GM03348 (cell line): ENCODE results near the gene FLOT2.
A peak's percentile ranks its signal among the peaks of the same experiment; 100 is the strongest.
"Not testable (repeated sequence)": the region's sequence is repeated elsewhere in the genome, so short reads cannot be mapped to it uniquely, and the experiment has no call there.

Experiments used
- DNase-seq: peaks from one replicate; pipeline ENCODE4 v3.0.0; 2012; ENCODE audit warnings: low spot score

Gene FLOT2

DNA sequence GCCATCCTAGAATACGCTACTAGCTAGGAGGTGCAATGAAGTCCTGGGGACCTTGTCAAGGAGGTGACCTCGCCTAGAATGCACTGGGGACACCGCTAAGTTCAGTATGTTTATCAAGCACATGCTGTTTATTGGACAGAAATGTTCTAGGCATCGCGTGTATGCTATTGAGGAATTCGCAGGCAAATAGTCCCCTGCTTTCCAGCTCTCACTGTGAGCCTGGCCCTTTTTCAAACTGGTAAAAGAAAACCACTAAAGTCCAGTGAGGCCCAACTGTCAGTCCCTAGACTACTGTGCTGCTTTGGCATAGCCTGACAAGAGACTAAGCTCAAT, 53.8 kb downstream of the FLOT2 start:
- no peak for DNase-seq

GRCh38 chr17:28842282-28843012, 55.1 kb downstream of the FLOT2 start, which contains the start of gene FAM222B:
FAM222B (minus strand) TSS chr17:28842790; CDS start chr17:28766667, 76,123 bp downstream.
- peak; percentile 99 for DNase-seq

GRCh38 chr17:28841901-28842281, 55.6 kb downstream of the FLOT2 start:
- no peak for DNase-seq

DNA sequence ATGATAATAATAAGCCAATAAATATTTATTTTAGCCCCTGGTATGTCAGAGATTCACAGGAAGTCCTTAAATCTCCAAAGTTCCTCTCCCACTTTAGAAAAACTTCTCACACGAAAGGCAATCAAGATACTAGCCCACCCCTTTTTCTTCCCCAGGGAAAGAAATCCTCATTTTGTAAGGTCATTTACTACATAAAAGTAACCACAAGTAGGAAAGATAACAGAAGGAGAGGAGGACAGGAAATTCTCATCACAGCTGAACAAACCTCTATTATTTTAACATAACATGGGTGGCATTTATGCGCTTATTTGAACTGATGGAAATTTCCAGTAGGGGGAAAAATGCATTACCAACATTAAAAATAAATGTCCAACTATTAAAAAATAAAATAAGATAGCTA, 58.3 kb downstream of the FLOT2 start:
- no peak for DNase-seq

GRCh38 chr17:28836541-28836940, 61.0 kb downstream of the FLOT2 start:
- not testable (repeated sequence) for DNase-seq

DNA sequence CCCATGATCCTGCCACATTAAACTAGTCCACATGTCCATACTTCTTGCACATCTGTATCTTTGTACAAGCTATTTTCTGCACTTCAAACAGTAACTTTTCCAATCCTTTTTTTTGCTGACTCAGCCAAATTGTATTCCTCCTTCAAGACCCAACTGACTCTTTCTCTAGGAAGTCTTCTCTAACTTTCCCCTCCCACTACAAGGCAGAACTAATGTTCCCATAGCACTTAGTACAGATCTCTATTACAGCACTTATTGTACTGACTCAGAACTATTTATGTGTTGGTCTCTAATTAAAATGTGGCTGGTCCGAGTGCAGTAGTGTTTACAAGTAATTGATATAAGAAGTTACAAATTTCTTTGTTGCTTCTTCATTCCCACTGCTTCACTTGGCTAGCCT, 63.1 kb downstream of the FLOT2 start:
- DNase-seq, result no peak
